Measurements from ENCODE around the gene PET117.
A peak's percentile ranks its signal among the peaks of the same experiment; 100 is the strongest.
"Not testable (repeated sequence)": the region's sequence is repeated elsewhere in the genome, so short reads cannot be mapped to it uniquely, and the experiment has no call there.

The PET117 gene, protein sequence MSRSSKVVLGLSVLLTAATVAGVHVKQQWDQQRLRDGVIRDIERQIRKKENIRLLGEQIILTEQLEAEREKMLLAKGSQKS

DNA sequence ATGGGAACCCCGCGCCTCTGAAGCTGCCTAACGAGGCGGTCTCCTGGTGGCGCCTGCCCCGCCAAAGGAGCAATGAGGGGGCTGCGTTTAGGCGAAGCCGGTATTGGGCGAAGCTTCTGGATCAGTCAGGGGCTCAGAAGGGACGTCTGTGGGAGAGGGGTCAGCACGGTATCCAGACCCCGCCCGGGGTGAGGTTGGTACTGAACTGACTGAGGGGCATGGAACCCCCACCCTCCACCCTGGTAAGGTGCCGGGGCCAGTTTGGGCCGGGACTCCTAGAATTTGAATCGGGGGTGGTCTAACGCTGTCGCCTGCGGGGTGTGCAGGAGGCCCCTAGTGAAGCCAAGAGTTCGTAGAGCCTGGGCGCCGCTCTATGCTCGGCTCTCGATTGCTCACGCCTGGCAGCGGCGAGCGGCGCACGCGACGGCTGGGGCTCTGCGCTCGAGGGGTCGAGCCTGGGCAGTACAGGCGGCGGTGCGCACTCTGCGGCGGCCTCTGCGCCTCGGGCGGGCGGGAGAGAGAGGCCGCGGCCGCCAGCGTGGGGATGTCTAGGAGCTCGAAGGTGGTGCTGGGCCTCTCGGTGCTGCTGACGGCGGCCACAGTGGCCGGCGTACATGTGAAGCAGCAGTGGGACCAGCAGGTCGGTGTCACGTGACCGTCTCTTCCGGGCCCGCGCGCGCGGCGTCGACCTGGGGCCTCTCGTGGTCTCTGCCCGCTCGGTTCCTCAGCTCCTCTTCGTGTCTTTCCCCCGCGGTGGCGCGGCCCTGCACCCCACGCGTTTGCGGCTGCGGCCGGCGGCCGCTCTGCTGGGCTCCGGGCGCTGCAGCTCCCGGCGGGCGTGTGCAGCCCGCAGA, at the start of gene PET117, which contains the start of gene KAT14:
TSS of gene PET117 (plus strand) at position 452 of the 854 bp plus-strand sequence. CDS start at position 545, 93 bp downstream.
TSS of gene KAT14 (plus strand) at position 452 of the 854 bp plus-strand sequence. CDS start 4,798 bp downstream, outside the sequence.
- DNase-seq = peak; percentile 91

DNA sequence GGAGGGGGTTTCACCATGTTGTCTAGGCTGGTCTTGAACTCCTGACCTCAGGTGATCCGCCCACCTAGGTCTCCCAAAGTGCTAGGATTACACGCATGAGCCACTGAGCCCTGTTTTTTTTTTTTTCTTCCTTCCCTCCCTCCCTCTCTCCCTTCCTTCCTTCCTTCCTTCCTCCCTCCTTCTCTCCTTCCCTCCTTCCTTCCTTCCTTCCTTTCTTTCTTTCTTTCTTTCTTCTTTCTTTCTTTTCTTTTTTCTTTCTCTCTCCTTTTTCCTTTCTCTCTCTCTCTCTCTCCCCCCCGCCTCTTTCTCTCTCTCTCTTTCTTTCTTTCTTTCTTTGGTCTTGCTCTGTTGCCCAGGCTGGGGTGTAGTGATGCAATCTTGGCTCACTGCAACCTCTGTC, 49.4 kb upstream of the PET117 start:
- DNase-seq = not testable (repeated sequence)

DNA sequence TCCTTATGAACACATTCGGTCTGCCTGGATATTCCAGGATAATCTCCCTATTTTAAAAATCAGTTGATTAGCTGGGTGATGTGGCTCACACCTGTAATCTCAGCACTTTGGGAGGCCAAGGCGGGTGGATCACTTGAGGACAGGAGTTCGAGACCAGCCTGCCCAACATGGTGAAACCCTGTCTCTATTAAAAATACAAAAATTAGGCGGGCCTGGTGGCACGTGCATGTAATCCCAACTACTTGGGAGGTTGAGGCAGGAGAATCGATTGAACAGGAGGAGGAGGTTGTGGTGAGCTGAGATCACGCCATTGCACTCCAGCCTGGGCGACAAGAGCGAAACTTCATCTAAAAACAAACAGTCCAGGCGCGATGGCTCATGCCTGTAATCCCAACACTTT, 48.8 kb upstream of the PET117 start:
- not testable (repeated sequence) for DNase-seq

DNA sequence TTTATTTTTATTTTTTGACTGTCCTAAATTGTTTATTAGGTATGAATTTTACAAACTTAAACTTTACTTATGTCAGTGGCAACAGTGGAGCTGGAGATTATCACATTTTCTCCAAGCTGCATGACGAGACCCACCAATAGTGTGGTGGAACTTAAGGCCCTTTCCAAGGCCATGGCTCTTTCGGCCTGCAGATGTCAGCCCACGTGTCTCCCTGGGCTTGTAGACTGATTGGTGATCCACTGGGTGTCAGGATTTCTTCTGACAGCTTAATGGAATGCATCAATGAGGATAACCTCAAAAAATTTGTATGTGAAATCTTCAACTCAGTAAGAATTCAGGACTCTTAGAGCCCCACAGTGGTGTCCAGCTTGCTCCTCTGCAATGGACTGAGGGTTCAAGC, 47.6 kb upstream of the PET117 start:
- no peak for DNase-seq

DNA sequence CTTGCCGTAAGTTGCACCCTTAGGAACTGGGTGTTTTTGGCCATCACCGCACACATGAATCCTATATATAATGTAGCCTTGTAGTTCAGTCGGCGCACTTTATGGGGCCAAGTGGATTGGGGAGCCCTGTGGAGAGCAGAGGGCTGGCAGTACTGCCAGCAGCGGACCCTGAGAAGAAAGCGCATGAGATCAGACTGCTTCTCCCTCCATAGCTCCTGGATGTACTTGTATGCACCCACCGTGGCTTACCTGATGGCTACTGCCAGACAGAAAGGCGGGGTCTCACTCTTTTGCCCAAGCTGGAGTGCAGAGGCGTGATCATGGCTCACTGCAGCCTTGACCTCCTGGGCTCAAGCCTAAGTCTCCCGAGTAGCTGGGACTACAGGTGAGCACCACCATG, 47.2 kb upstream of the PET117 start:
- no peak for DNase-seq

DNA sequence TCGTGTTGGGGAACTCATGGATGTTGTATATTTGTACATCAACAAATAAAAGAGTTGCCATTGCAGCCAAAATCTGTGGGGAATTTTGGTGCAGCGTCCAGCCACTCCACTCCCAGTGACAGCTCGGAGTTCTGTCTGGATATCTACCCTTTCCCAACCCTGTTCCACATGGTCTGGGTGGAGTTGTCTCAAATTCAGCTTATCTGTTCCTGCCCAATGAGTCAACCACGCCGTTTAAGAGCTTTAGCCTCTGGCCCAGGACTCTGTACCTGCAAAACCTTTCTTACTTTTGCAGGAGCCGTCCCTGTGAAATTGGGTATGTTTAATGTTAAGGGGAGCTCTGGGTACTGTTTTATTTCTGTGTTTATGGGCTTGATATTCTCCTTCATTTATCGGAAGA, 46.0 kb upstream of the PET117 start:
- DNase-seq = no peak

DNA sequence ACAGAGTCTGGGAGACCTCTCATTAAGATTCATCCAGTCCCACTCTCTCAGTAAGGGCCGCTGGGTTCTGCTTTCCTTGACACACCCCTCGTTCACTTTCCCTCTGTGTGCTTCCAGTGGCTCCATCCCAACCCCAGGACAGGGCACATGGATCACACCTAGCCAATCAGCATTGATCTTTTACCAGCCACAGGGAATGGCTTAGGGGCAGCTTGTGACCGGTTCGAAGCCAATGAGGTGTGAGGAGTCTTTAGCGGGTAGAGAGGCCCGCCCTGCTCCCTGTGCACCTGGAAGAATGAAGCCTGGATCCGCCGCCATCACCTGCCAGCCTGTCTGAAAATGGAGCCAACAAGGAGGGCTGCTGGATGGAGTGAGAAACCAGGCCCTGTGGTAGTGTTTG, 44.8 kb upstream of the PET117 start:
- no peak for DNase-seq

DNA sequence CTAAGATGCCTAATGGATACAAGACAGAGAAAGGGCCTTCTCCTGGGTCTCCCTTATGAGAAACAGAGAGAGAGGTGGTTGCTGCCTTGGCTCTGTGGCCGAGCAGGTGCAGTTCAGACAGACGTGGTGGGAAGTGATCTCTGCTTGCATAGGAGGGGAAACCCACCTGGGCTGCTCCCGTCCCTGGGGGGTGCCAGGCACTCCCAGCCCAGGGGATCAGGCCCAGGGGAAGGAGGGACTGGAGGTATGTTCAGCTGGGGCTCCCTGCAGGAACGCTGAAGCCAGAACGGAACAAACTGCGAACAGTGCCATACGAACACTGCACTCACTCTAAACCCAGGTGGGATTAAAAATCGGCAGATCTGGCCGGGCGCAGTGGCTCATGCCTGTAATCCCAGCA, 44.3 kb upstream of the PET117 start:
- no peak for DNase-seq

DNA sequence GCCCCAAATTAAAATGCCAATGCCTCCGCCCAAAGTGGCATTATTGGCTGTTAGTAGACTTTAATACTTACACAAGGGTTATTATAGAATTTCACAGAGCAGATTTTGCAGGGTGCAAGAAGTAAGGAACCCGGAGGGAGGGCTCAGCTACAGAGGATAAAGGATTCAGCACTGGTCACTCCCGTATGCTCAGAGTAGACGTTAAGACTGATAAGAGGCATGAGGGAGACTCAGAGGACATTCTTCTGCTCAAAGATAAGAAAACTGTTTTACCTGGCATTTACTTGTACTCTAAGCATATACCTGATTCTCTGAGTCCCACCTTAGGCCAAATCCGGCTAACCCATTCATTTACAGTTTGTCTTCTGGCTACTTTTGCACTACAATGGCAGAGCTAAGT, 43.5 kb upstream of the PET117 start:
- no peak for DNase-seq

DNA sequence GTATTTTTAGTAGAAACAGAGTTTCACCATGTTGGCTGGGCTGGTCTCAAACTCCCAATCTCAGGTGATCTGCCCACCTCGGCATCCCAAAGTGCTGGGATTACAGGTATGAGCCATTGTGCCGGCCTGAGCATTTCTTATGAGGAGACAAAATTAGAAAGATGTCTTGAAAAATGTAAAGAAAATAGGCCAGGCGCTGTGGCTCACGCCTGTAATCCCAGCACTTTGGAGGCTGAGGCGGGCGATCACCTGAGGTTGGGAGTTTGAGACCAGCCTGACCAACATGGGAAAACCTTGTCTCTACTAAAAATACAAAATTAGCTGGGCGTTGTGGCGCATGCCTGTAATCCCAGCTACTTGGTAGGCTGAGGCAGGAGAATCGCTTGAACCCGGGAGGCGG, 37.1 kb upstream of the PET117 start:
- DNase-seq = not testable (repeated sequence)

DNA sequence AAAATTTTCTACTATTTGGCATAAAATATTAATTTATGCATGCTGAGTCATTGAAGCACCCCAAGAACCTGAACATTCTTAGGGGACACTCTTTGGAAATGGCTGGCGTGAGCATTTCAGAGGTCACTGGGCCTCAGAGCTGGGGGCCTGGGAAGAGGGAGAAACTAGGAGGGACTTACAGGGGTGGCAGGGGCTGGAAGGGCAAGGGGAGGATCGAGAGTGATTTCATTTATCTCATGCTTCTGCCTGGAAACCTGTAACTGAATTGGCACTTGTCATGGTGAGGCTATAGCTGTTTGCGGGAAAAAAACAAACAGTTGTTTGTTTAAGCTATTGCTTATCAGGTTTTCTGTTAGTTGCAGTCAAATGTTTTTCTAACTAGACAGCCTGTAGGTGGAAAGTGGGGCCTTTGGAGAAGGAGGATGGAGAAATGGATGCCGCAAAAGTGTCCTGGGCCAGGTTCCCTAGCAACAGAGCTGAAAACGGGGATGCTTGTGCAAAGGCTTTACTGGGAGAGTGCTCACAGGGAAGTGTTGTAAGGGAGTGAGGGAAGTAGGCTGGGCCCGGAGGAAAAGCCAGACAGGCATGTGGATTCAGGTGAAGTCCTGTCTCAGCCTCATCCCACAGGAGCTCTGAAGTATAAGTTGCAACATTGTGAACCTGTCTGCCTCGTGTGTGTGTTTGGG, 36.4 kb upstream of the PET117 start:
- no peak for DNase-seq

DNA sequence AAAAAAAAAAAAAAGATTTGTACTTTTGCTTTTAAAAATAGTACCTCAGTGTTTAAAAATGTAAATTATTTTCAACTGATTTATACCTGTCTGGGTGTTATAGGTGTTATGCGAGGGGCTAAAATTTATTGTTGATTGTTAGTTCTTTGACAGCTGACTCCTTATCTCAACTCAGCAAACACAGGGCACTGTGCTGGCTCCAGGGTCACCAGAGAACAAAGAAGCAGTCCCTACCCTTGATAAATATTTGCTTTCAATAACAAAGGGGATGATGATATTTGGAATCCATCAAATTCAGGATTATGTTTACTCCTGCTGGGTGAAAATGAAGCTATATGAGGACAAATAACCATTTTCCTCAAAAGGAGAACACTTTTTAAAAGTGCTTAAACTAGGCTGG, 34.2 kb upstream of the PET117 start:
- no peak for DNase-seq

DNA sequence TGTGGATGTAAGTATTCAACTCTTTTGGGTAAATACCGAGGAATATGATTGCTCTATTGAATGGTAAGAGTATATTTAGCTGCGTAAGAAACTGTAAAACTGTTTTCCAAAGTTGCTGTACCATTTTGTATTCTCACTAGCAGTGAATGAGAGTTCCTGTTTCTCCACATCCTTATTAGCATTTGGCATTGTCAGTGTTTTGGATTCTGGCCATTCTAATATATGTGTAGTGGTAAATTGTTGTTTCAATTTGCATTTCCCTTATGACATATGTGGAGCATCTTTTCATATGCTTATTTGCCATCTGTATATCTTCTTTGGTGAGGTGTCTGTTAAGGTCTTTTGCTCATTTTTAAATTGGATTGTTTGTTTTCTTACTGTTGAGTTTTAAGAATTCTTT, 29.3 kb upstream of the PET117 start:
- DNase-seq = no peak

DNA sequence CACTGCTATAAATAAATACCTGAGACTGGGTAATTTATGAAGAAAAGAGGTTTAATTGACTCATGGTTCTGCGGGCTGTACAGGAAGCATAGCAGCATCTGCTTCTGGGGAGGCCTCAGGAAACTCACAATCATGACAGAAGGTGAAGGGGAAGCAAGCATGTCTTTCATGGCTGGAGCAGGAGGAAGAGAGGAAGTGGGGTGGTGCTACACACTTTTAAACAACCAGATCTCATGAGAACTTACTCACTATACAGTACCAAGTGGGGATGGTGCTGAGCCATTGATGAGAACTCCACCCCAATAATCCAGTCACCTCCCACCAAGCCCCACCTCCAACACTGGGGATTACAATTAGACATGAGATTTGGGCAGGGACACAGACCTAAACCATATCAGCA, 9.1 kb upstream of the PET117 start:
- DNase-seq = peak; percentile 8

DNA sequence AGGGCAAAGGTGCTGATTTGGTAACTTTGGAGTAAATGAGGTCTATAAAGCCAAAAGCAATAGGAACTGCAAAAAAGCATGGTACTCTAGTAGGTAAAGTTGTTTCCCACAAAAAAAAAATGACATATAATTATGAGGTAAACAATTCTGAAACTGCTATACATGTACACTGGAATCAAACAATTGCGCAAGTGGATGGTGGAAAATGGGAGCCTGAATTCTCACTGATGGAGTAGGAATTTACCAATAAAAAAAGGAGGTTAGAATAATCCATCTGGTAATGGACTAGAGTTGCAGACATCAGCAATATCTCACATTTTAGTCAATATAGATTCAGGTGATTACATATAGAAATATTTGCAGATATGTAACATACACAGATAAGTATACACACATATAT, 5.0 kb upstream of the PET117 start:
- DNase-seq = no peak

DNA sequence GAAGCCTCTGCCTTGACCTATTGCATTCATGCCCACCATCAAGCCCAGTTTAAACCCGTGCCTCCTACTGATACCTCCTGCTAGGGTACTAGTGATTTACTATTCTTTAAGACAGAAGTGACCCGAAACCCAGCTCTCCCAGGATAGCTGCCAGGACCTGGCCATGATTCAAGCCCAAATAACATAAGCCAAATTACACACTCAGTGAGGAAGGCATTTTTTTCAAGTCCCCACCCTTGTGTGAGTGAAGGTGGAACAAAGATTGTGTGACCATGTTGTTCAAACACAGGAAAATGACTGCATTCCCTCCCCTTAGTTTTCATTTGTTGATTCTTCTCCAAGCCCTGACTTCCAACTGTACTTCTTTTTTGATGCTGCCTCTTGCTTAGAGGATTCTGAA, 3.7 kb upstream of the PET117 start:
- DNase-seq = no peak

DNA sequence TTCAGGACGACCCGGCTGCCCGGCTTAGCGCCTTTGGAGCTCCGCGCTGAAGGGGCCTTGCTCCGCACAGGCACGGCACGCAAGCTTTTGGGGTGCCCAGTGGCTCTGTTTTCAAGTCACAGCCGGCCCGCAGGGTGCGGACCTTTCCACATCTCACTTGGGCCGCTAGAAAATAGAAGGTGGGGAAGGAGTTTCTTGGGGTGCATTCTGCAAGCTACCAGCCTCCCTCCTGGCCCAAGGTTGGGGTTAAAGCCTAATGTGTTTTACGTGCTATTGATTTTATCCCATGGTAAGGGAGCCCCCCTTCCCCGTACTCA, 561 bp downstream of the PET117 start:
- DNase-seq = no peak

DNA sequence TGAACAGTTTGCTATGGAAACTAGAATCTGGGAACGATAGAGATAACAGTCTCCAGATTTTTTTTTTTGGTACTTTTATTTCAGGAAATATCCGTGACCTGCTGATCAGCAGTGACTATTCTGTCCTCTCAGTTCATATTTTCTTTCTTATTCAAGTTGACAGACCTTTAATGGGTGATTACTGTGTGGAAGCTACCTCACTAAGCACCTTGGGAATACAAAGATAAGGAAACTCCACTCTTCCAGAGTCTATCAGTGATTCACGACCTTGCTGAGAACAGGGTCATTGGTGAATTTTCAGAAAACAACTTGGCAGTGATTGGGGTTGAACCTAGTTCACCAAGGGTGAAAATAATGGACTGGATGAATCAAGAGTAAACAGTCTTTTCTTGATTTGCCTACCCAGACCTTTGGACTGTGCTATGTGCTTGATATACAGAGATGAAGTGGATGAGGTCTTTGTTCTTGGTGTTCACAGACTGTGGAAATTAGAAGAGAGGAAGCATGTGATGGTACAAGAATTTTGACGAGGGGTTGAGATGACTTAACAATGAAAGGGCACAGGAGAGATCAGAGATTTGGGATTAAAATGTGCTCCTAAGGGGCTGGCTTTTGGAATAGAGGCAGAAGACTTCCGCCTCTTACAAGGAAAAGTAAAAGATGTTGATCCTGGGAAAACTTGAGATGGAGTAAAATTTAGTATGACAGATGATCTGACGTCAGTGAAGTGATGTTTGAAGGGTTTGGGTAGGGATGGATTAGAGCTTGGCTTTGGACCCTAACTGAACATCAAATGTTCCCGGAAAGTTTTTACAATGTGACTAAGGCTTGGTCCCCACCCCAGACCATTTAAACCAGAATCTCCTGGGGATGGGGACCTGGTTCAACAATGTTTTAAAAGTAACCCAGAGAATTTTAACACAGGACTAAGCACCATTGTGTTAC, 1.2 kb downstream of the PET117 start:
- DNase-seq = no peak

DNA sequence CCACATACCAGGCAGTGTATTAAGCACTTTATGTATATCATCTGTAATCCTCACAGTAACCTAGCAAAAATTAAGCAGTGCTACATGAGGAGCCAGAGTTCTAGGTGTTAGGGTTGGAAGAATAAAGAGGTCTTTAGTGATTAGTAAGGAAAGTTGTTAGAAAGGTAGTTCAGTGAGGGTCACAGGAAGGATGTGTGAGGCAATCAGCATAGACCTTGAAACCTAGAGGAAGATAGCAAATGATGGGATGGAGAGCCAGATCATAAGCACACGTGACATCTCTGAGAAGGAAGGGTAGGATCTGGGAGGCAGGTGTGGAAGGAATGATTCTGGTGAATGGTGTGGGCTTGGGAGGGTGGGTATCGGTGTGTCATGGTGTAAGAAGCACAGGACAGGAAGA, 2.2 kb downstream of the PET117 start:
- DNase-seq = no peak

DNA sequence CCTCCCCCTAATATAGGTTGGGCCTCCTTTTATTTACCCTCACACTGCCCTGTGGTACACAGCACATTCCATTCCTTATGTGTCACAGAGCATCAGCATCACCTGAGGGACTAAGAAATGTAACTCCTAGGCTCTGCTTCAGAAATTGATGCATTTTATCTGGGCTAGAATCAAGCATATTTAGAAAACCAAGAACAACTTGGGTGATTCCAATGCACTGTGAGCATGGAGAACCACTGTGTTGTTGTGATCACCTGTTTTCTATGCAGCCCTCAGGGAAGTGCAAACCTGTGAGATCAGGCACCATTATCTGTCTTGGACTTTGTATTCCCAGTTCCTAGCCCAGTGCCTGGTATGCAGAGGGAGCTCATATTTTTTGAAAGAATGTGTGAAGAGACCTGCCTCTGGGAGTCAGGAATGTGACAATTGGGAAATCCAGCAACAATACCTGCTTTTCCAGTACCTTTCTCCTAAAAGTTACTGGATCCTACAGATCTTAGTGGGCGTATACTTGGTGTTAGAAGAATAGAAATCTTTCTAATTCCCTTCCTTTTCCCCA, 7.0 kb downstream of the PET117 start:
- no peak for DNase-seq

DNA sequence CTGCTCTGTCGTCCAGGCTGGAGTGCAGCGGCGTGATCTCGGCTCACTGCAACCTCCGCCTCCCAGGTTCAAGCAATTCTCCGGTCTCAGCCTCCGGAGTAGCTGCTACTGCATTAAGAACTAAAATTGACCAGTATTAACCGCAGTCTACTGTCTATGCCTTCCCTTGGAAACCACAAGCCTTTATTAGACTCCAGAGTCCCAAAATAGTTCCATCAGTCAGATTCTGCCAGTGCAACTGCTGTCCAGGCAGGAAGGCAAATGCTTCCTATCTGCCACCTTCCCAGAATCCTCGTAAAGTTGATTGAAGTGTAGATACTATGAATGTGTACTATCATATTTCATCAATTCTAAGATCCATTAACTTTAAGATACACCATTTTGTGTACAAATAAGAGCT, 16.7 kb downstream of the PET117 start:
- no peak for DNase-seq

DNA sequence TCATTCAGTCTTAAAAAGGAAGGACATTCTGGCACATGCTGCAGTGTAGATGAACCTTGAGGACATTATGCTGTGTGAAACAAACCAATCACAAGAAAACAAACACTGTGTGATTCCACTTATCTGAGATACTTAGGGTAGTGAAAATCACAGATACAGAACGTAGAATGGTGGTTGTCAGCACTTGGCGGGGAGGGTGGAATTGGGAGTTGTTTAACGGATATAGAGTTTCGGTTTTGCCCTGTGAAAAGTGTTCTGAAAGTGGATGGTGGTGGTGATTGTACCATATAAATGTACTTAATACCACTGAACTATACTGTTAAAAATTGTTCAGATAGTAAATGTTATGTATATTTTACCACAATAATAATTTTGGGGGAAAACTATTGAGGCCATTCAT, 18.4 kb downstream of the PET117 start:
- DNase-seq = no peak

DNA sequence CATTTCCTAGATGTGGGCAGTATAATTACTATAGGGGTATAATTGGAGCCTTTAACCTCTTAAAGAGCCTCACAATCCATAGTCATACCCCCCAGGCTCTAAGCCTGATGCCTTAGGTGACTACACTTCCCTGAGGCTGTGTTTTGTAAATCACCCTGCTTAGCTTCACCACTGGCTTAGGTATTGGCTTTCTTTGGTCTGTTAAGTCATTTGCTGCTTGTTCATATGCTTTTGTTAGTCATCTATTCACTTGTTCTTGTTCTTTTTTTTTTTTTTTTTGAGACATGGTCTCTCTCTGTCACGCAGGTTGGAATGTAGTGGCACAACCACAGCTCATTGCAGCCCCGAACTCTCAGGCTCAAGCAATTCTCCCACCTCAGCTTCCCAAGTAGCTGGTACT, 26.7 kb downstream of the PET117 start:
- no peak for DNase-seq
